DND-41 (cell line): Measurements from ENCODE around the gene PDGFRB.

ENCODE experiments used
- EZH2 ChIP-seq: IDR thresholded peaks from 3 replicates; pipeline ENCODE4 v1.6.1; 2012; ENCODE audit warnings: borderline replicate concordance, low read depth, mild to moderate bottlenecking, moderate library complexity, low read length, inconsistent platforms; ENCODE audit not compliant: severe bottlenecking
- TF ChIP-seq, protein P1 (sequence below): IDR thresholded peaks from 2 replicates; pipeline ENCODE4 v1.5.1; 2012; ENCODE audit warnings: borderline replicate concordance, low read length, moderate library complexity, mild to moderate bottlenecking; ENCODE audit not compliant: poor library complexity, severe bottlenecking; ENCODE audit errors: extremely low read depth

DNA sequence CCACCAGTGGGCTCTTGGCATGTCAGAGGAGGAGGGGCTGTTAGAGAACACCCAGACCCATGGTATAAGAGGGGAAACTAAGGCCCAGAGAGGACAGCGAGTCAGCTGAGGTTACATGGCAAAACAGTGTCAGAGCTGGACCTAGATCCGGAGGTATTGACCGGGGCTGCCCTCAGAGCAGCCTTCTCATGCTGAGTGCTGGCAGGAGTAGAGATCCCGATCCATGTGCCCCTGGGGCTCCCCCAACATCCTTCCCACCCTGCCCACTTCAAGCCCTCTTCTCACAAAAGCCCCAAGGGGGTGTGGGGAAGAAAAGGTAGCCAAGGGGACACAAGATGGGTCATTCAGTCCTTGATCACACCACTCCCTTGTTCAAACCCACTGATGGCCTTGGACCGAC is 89.2 kb downstream of the PDGFRB start:
- TF ChIP-seq, protein P1, sequence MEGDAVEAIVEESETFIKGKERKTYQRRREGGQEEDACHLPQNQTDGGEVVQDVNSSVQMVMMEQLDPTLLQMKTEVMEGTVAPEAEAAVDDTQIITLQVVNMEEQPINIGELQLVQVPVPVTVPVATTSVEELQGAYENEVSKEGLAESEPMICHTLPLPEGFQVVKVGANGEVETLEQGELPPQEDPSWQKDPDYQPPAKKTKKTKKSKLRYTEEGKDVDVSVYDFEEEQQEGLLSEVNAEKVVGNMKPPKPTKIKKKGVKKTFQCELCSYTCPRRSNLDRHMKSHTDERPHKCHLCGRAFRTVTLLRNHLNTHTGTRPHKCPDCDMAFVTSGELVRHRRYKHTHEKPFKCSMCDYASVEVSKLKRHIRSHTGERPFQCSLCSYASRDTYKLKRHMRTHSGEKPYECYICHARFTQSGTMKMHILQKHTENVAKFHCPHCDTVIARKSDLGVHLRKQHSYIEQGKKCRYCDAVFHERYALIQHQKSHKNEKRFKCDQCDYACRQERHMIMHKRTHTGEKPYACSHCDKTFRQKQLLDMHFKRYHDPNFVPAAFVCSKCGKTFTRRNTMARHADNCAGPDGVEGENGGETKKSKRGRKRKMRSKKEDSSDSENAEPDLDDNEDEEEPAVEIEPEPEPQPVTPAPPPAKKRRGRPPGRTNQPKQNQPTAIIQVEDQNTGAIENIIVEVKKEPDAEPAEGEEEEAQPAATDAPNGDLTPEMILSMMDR: no peak
- TF ChIP-seq EZH2: no peak
